ENCODE data around the gene EIF4EBP2.

The EIF4EBP2 gene

GRCh38 chr10:70462349-70462984 lies 58.5 kb downstream of the EIF4EBP2 start:
- no peak for DNase-seq

- no peak for DNase-seq
These were observed 61.3 kb downstream of the EIF4EBP2 start for GRCh38 chr10:70465278-70465677.

DNA sequence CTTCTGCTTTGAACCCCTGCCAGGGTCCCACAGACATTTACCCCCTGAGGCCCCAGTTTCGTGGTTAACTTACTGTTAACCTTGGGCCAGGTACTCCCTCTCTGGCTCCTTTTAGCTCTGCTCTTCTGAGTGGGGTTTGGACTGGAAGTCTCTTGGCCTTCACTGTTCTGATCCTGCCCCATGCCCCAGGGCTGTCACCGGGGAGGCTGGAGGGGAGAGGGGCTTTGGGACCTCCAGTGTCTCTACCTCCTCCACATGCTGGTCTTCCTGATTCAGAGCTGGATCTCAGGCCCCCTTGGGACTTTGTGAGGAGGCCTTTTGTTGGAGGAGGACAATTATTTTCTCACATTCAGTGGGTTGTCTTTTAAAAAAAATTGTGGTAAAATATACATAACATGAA lies 61.9 kb downstream of the EIF4EBP2 start:
- no peak for DNase-seq

DNA sequence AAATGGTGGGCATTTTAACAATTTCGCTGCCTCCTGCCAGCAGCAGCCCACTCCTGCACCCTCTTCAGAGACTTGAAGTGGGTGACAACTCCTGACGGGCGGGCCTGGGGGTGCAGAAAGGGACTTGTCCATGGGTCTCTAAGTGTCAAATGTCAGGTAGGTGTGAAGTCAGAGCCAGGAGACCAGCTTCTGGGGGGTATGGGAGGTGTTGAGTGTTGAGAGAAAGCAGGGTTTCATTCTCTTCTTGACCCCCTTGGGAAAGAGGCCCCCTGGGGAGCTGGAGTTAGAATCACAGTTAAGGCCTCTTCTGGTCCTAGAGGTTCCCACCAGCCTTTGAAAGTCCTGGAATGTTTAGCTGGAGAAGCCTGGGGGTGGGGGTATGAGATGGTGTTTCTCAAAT lies 63.0 kb downstream of the EIF4EBP2 start:
- DNase-seq, result no peak

DNA sequence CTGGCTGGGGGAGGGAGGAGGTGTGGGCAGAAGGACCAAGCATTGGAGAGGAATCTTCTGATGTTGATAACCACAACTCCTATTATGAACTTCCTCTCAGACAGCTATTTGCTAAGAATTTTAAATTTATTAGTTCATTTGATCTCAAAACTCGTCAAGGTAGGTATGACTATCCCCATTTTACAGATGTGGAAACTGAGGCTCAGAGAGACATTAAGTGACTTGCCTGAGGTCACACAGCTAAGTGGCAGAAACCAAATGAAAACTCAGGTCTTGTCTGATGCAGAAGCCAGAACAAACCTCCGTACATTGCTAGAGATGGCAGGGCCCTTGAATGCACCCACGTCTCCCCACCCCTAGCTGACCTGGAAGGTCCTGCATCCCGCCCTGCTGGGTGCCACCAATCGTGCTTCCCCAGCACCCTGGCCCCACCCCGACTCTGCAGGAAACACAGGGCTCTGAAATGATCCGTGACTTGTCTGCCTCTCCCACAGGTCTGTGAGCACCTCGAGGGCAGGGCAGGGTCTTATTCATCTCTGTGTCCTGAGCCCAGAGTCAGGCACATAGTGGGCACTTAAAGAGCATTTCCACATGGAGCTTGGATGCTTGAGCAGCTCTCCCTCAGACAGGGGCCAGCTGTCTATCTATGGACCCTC lies 69.0 kb downstream of the EIF4EBP2 start:
- no peak for DNase-seq

- no peak for DNase-seq
These were observed 70.8 kb downstream of the EIF4EBP2 start for GRCh38 chr10:70474780-70475179.

DNA sequence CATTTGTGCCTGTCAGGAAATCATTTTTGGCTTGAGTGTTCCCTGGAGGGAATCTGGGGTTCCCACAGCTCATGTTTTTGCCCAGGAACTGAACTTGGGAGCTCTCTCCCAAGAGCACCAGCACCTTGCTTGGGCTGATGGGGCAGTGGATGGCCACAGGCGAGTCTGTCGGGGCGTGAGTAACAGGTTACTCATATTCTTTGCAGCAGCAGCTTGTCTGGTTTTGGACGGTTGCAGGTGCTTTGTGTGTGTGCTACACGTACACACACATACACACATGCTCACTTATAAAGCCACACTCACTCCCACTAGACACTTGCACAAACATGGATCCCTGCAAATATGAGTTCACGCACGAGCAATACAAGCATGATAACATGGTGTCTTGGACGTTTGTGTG lies 71.7 kb downstream of the EIF4EBP2 start:
- DNase-seq, result no peak

- DNase-seq, result no peak
These were observed 72.5 kb downstream of the EIF4EBP2 start for GRCh38 chr10:70476249-70477035.

- no peak for DNase-seq
These were observed 73.8 kb downstream of the EIF4EBP2 start for GRCh38 chr10:70477661-70478162.

Measured in NK-92 treated with Interleukin-12 subunit alpha and Interleukin-12 subunit beta, amount 100 ng/mL, for 24 hours (cell line).